K562 (cell line): ENCODE measurements around the gene BAIAP3. TPM values are rescaled to one million over a fixed set of nuclear protein-coding genes. Genes with fewer than 3 reads are reported as not detected.
A peak's percentile ranks its signal among the peaks of the same experiment; 100 is the strongest.

Source experiments
- ARID1B ChIP-seq: fragments of 450-650 bp; IDR thresholded peaks from 2 replicates; pipeline ENCODE4 v1.6.1; 2016; ENCODE audit warnings: antibody characterized with exemption, mild to moderate bottlenecking, inconsistent platforms
- BACH1 ChIP-seq: fragments of 200-800 bp; sonication (Bioruptor generic); IDR thresholded peaks from 2 replicates; pipeline ENCODE4 v1.6.1; 2016; ENCODE audit warnings: missing genetic modification characterization, missing compliant biosample characterization
- CHD2 ChIP-seq: IDR thresholded peaks from 2 replicates; pipeline ENCODE4 v1.6.1; 2011; ENCODE audit warnings: low read depth, low read length
- ESRRB ChIP-seq: fragments of 250-450 bp; sonication (Bioruptor Pico); IDR thresholded peaks from 2 replicates; pipeline ENCODE4 v1.5.0; 2020; ENCODE audit warnings: mild to moderate bottlenecking, moderate library complexity, borderline replicate concordance
- FOXA1 ChIP-seq: fragments of 450-650 bp; IDR thresholded peaks from 2 replicates; pipeline ENCODE4 v1.6.1; 2016; ENCODE audit warnings: mild to moderate bottlenecking, borderline replicate concordance
- KLF16 ChIP-seq: IDR thresholded peaks from 2 replicates; pipeline ENCODE4 v1.6.1; 2016; ENCODE audit warnings: antibody characterized with exemption
- LEF1 ChIP-seq: fragments of 450-650 bp; IDR thresholded peaks from 2 replicates; pipeline ENCODE4 v1.6.1; 2016; ENCODE audit warnings: mild to moderate bottlenecking
- MBD2 ChIP-seq: sonication (generic); IDR thresholded peaks from 2 replicates; pipeline ENCODE4 v1.6.1; 2016; ENCODE audit warnings: low read depth, borderline replicate concordance
- MCM2 ChIP-seq: fragments of 450-650 bp; IDR thresholded peaks from 2 replicates; pipeline ENCODE4 v1.6.1; 2017; ENCODE audit warnings: low read depth, mild to moderate bottlenecking
- NFE2 ChIP-seq: IDR thresholded peaks from 2 replicates; pipeline ENCODE4 v1.6.1; 2014; ENCODE audit warnings: antibody characterized with exemption, low read depth
- NFYB ChIP-seq: IDR thresholded peaks from 2 replicates; pipeline ENCODE4 v1.6.1; 2011; ENCODE audit warnings: mild to moderate bottlenecking, moderate library complexity; ENCODE audit not compliant: insufficient read length; ENCODE audit errors: extremely low read depth
- NR4A1 ChIP-seq, 2 experiments: fragments of 250-450 bp in 1 of 2; fragments of 450-650 bp in 1 of 2; sonication (Bioruptor Pico) in 1 of 2; IDR thresholded peaks; 2 replicates each; pipeline versions ENCODE4 v1.4.0 to v1.6.1; 2016 to 2020; ENCODE audit warnings: mild to moderate bottlenecking in 2 of 2, missing compliant biosample characterization in 1 of 2, missing genetic modification characterization in 1 of 2, moderate library complexity in 1 of 2
- RBM22 ChIP-seq: fragments of 200-400 bp; formaldehyde crosslinking; IDR thresholded peaks from 2 replicates; pipeline ENCODE4 v1.6.1; 2018; ENCODE audit warnings: low read length, low read depth; ENCODE audit not compliant: poor library complexity, severe bottlenecking
- RUNX1 ChIP-seq: sonication (generic); IDR thresholded peaks from 2 replicates; pipeline ENCODE4 v1.6.1; 2016; ENCODE audit warnings: antibody characterized with exemption, low read depth
- SAFB ChIP-seq: fragments of 200-400 bp; formaldehyde crosslinking; IDR thresholded peaks from 2 replicates; pipeline ENCODE4 v1.6.1; 2017; ENCODE audit warnings: low read depth, low read length, borderline replicate concordance
- SUPT5H ChIP-seq: fragments of 450-650 bp; IDR thresholded peaks from 2 replicates; pipeline ENCODE4 v1.6.1; 2016
- ZFP30 ChIP-seq: fragments of 250-450 bp; sonication (Bioruptor Pico); IDR thresholded peaks from 2 replicates; pipeline ENCODE4 v1.8.0; 2022; ENCODE audit warnings: moderate library complexity, mild to moderate bottlenecking, inconsistent platforms, borderline replicate concordance
- ZNF263 ChIP-seq: sonication (generic); formaldehyde crosslinking; IDR thresholded peaks from 2 replicates; pipeline ENCODE4 v1.8.0; 2022; ENCODE audit warnings: mild to moderate bottlenecking, missing genetic modification reagents, borderline replicate concordance
- ZNF586 ChIP-seq: fragments of 450-650 bp; formaldehyde crosslinking; conservative IDR thresholded peaks from 2 replicates; pipeline ENCODE4 v1.4.0; 2020; ENCODE audit warnings: mild to moderate bottlenecking, moderate library complexity
- ZNF766 ChIP-seq: fragments of 200-800 bp; sonication (Bioruptor generic); conservative IDR thresholded peaks from 2 replicates; pipeline ENCODE4 v1.6.1; 2016; ENCODE audit warnings: missing genetic modification characterization, missing compliant biosample characterization
- polyA plus RNA-seq, 8 experiments: library from polyadenylated mRNA; depleted of rRNA in 4 of 8; stranded (reverse) in 5 of 8; unstranded in 3 of 8; fragments of >200 nt; fragmentation: Nextera tagmentation in 2 of 8; fragmentation: Illumina TruSeq in 1 of 8; extraction: Ambion mirVana in 2 of 8; extraction: Trizol in 1 of 8; gene quantifications; 2 replicates each; pipeline versions ENCODE4 v1.2.1 to v1.2.3, GENCODE V29; 2011 to 2014; ENCODE audit warnings: inconsistent platforms in 1 of 8, missing spikeins in 1 of 8
- total RNA-seq, 7 experiments: library from RNA; depleted of rRNA in 6 of 7; stranded (reverse); fragments of >200 nt in 6 of 7; fragmentation: Illumina TruSeq in 2 of 7; extraction: Trizol in 2 of 7; gene quantifications; 2 replicates each; pipeline versions ENCODE4 v1.2.1 to v1.2.3, GENCODE V29; 2011 to 2021; ENCODE audit warnings: low replicate concordance in 1 of 7
- TF ChIP-seq, protein P1 (sequence below), 3 experiments: fragments of 200-800 bp in 1 of 3; fragments of 250-450 bp in 1 of 3; fragments of 450-650 bp in 1 of 3; sonication (Bioruptor Pico) in 1 of 3; sonication (Bioruptor generic) in 1 of 3; formaldehyde crosslinking in 1 of 3; IDR thresholded peaks; 2 replicates each; pipeline versions ENCODE4 v1.6.1 to v1.8.0; 2016 to 2022; ENCODE audit warnings: mild to moderate bottlenecking in 2 of 3, missing genetic modification characterization in 2 of 3, missing compliant biosample characterization in 1 of 3, moderate library complexity in 1 of 3
- TF ChIP-seq, protein P2 (sequence below), 2 experiments: fragments of 450-650 bp; conservative IDR thresholded peaks; 2 replicates each; pipeline ENCODE4 v1.6.1; 2017; ENCODE audit warnings: mild to moderate bottlenecking in 2 of 2, moderate library complexity in 2 of 2

Gene BAIAP3
- total and polyA plus RNA-seq, 9 of the 15 experiments (the other 6 are each of a cell fraction or from before 2014, with no cell fraction given) = 0.03 to 4.5 (median 0.57) TPM; not detected in 1

DNA sequence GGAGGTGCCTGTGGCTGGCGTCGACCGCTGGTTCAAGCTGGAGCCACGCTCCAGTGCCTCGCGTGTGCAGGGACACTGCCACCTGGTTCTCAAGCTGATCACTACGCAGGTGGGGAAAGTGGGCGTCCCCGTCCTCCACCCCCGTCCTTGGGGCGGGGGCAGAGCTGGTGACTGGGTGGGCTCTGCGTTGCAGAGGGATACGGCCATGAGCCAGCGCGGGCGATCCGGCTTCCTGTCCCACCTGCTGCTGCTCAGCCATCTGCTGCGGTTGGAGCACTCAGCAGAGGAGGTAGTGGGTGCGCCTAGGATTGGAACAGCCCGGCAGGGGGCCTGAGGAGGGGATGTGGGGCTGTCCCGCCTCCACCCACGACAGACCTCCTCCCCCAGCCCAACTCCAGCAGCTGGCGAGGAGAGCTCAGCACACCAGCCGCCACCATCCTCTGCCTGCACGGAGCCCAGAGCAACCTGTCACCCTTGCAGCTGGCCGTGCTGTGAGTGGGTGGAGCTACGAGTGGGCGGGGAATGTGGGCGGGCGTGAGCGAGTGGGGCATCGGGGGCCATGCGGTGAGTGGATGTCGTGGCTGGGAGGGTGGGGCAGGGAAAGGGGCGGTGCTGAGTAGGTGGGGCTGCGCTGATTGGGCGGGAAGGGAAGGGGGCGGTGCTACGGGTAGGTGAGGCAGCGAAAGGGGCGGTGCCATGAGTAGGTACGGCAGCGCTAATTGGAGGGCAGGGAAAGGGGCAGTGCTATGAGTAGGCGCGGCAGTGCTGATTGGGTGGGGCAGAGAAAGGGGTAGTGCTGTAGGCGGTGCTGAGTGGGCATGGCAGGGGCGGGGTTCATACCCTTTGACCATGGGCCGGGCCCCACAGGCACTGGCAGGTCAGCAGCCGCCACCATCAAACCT is 9.3 kb downstream of the BAIAP3 start (continued):
- TF ChIP-seq NR4A1 (CRISPR knock-in tag; IDR thresholded peaks at IDR 0.05) (no peak), NR4A1 (tag; IDR thresholded peaks at IDR 0.05) (no peak), KLF16 (no peak), MCM2 (no peak), ZNF586 (CRISPR knock-in tag) (no peak), CHD2 (peak; percentile 55; the same call in 1 of the 2 replicates), NFYB (peak; percentile 70), RUNX1 (no peak), LEF1 (no peak), ZNF766 (CRISPR knock-in tag) (no peak), ZFP30 (no peak), ZNF263 (no peak; the same call in 1 of the 2 replicates), ARID1B (no peak), BACH1 (tag) (no peak), RBM22 (no peak), NFE2 (no peak), ESRRB (CRISPR knock-in tag) (no peak), MBD2 (peak; percentile 93), FOXA1 (no peak), SAFB (peak; percentile 23; the same call in 1 of the 2 replicates), SUPT5H (no peak)
- TF ChIP-seq, protein P1, sequence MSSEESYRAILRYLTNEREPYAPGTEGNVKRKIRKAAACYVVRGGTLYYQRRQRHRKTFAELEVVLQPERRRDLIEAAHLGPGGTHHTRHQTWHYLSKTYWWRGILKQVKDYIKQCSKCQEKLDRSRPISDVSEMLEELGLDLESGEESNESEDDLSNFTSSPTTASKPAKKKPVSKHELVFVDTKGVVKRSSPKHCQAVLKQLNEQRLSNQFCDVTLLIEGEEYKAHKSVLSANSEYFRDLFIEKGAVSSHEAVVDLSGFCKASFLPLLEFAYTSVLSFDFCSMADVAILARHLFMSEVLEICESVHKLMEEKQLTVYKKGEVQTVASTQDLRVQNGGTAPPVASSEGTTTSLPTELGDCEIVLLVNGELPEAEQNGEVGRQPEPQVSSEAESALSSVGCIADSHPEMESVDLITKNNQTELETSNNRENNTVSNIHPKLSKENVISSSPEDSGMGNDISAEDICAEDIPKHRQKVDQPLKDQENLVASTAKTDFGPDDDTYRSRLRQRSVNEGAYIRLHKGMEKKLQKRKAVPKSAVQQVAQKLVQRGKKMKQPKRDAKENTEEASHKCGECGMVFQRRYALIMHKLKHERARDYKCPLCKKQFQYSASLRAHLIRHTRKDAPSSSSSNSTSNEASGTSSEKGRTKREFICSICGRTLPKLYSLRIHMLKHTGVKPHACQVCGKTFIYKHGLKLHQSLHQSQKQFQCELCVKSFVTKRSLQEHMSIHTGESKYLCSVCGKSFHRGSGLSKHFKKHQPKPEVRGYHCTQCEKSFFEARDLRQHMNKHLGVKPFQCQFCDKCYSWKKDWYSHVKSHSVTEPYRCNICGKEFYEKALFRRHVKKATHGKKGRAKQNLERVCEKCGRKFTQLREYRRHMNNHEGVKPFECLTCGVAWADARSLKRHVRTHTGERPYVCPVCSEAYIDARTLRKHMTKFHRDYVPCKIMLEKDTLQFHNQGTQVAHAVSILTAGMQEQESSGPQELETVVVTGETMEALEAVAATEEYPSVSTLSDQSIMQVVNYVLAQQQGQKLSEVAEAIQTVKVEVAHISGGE (CRISPR knock-in tag; IDR thresholded peaks at IDR 0.05) = no peak
- TF ChIP-seq, protein P2, sequence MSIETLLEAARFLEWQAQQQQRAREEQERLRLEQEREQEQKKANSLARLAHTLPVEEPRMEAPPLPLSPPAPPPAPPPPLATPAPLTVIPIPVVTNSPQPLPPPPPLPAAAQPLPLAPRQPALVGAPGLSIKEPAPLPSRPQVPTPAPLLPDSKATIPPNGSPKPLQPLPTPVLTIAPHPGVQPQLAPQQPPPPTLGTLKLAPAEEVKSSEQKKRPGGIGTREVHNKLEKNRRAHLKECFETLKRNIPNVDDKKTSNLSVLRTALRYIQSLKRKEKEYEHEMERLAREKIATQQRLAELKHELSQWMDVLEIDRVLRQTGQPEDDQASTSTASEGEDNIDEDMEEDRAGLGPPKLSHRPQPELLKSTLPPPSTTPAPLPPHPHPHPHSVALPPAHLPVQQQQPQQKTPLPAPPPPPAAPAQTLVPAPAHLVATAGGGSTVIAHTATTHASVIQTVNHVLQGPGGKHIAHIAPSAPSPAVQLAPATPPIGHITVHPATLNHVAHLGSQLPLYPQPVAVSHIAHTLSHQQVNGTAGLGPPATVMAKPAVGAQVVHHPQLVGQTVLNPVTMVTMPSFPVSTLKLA (conservative IDR thresholded peaks at IDR 0.05) = peak in 1 of 2 experiments; percentile 61; a peak in 3 of 4 replicates
